A549 (cell line): ENCODE results near the gene CYP4B1. TPM values are rescaled to one million over a fixed set of nuclear protein-coding genes. Genes with fewer than 3 reads are reported as not detected.

Experiments
- ATAC-seq, 2 experiments: fragments of 200-7000 bp in 1 of 2; fragments of >200 bp in 1 of 2; cut with Nextera tagmentation in 1 of 2; cut with Tn5 transposase in 1 of 2; 3 replicates each; pipeline versions ENCODE4 v1.8.0 to v1.9.1; 2018 to 2020; ENCODE audit warnings: mild to moderate bottlenecking in 1 of 2, moderate library complexity in 1 of 2
- CTCF ChIA-PET: fragments of 300-600 bp; sonication (Branson Sonifier 250); formaldehyde crosslinking; extraction: SDS; loops from one replicate; lab custom pipeline; 2021; ENCODE audit warnings: antibody characterized with exemption, inconsistent platforms; lab: Yijun Ruan, JAX
- POLR2A ChIA-PET: fragments of 350-600 bp; formaldehyde crosslinking; extraction: SDS; loops from one replicate; lab custom pipeline; 2021; ENCODE audit warnings: antibody characterized with exemption, inconsistent platforms; lab: Yijun Ruan, JAX
- DNase-seq, 2 experiments: peaks; one replicate each; pipeline versions ENCODE4 v3.0.0 to v3.0.0-alpha.2; 2011 to 2016; ENCODE audit warnings: low read depth in 1 of 2, low spot score in 1 of 2
- FAIRE-seq: peaks from 2 replicates; lab custom pipeline; 2011; peaks lifted over from hg19 to GRCh38; lab: Jason Lieb, UNC
- H3K27ac ChIP-seq, 2 experiments: fragments of >200 bp; sonication (Bioruptor Twin); formaldehyde crosslinking; 3 replicates each; pipeline ENCODE4 v1.5.1; 2016 to 2017
- H3K4me1 ChIP-seq: fragments of >200 bp; sonication (Bioruptor Twin); formaldehyde crosslinking; 3 replicates; pipeline ENCODE4 v1.6.1; 2016
- H3K4me2 ChIP-seq: fragments of >200 bp; sonication (Bioruptor Twin); formaldehyde crosslinking; 3 replicates; pipeline ENCODE4 v1.6.1; 2016
- H3K4me3 ChIP-seq: fragments of >200 bp; sonication (Bioruptor Twin); formaldehyde crosslinking; 3 replicates; pipeline ENCODE4 v1.5.1; 2016
- H3K9me3 ChIP-seq: fragments of >200 bp; sonication (Bioruptor Twin); formaldehyde crosslinking; 3 replicates; pipeline ENCODE4 v1.6.1; 2016
- BHLHE40 ChIP-seq: IDR thresholded peaks from 2 replicates; pipeline ENCODE4 v1.6.1; 2012; ENCODE audit warnings: low read depth, low read length, inconsistent platforms
- EHF ChIP-seq: fragments of 250-450 bp; sonication (Bioruptor Pico); IDR thresholded peaks from 2 replicates; pipeline ENCODE4 v1.5.0; 2020; ENCODE audit warnings: mild to moderate bottlenecking
- EP300 ChIP-seq, 2 experiments: fragments of >200 bp; sonication (Bioruptor Twin); formaldehyde crosslinking; IDR thresholded peaks; 2 replicates in 1 of 2; 3 replicates in 1 of 2; pipeline ENCODE4 v1.6.1; 2016 to 2017
- ESRRA ChIP-seq: fragments of 150-350 bp; IDR thresholded peaks from 2 replicates; pipeline ENCODE4 v1.6.1; 2014; ENCODE audit warnings: mild to moderate bottlenecking, low read length, borderline replicate concordance
- FOSB ChIP-seq: fragments of 250-450 bp; sonication (Bioruptor Pico); IDR thresholded peaks from 2 replicates; pipeline ENCODE4 v1.5.0; 2020; ENCODE audit warnings: mild to moderate bottlenecking, moderate library complexity
- GATA3 ChIP-seq: IDR thresholded peaks from 2 replicates; pipeline ENCODE4 v1.6.1; 2012; ENCODE audit warnings: borderline replicate concordance
- HDAC2 ChIP-seq: fragments of 200-600 bp; sonication (generic); IDR thresholded peaks from 2 replicates; pipeline ENCODE4 v1.6.1; 2016
- HEYL ChIP-seq: fragments of 250-450 bp; sonication (Bioruptor Pico); IDR thresholded peaks from 2 replicates; pipeline ENCODE4 v1.8.0; 2021; ENCODE audit warnings: mild to moderate bottlenecking, moderate library complexity
- HOXA7 ChIP-seq: fragments of 250-450 bp; sonication (Bioruptor Pico); IDR thresholded peaks from 2 replicates; pipeline ENCODE4 v1.5.0; 2020; ENCODE audit warnings: mild to moderate bottlenecking, moderate library complexity
- HOXB5 ChIP-seq: fragments of 250-450 bp; sonication (Bioruptor Pico); IDR thresholded peaks from 2 replicates; pipeline ENCODE4 v1.5.0; 2020; ENCODE audit warnings: mild to moderate bottlenecking, moderate library complexity
- JUN ChIP-seq, 2 experiments: fragments of >200 bp; sonication (Bioruptor Twin); formaldehyde crosslinking; IDR thresholded peaks; 2 replicates in 1 of 2; 3 replicates in 1 of 2; pipeline ENCODE4 v1.6.1; 2016 to 2017
- JUNB ChIP-seq: fragments of >200 bp; sonication (Bioruptor Twin); formaldehyde crosslinking; IDR thresholded peaks from 2 replicates; pipeline ENCODE4 v1.6.1; 2016
- MAFK ChIP-seq: fragments of 450-650 bp; IDR thresholded peaks from 2 replicates; pipeline ENCODE4 v1.6.1; 2014; ENCODE audit not compliant: partially characterized antibody
- MAZ ChIP-seq: fragments of 150-350 bp; IDR thresholded peaks from 2 replicates; pipeline ENCODE4 v1.6.1; 2014; ENCODE audit warnings: antibody characterized with exemption, low read depth, low read length, borderline replicate concordance
- MYC ChIP-seq: IDR thresholded peaks from 2 replicates; pipeline ENCODE4 v1.6.1; 2012; ENCODE audit warnings: mild to moderate bottlenecking, inconsistent platforms, low read length, improper control_type of control experiment, borderline replicate concordance
- NFE2L2 ChIP-seq: fragments of 150-350 bp; conservative IDR thresholded peaks from 2 replicates; pipeline ENCODE4 v1.6.1; 2014; ENCODE audit warnings: low read length
- NR3C1 ChIP-seq: fragments of >200 bp; sonication (Bioruptor Twin); formaldehyde crosslinking; IDR thresholded peaks from 3 replicates; pipeline ENCODE4 v1.6.1; 2017
- POLR2A ChIP-seq: IDR thresholded peaks from 2 replicates; pipeline ENCODE4 v1.6.1; 2012; ENCODE audit warnings: mild to moderate bottlenecking, low read length
- POLR2AphosphoS2 ChIP-seq: conservative IDR thresholded peaks from 2 replicates; pipeline ENCODE4 v1.6.1; 2012; ENCODE audit warnings: low read length, improper control_type of control experiment, inconsistent platforms
- RARB ChIP-seq: fragments of 250-450 bp; sonication (Bioruptor Pico); IDR thresholded peaks from 2 replicates; pipeline ENCODE4 v1.8.0; 2021; ENCODE audit warnings: mild to moderate bottlenecking, moderate library complexity
- RCOR1 ChIP-seq: fragments of 150-350 bp; IDR thresholded peaks from 2 replicates; pipeline ENCODE4 v1.6.1; 2014; ENCODE audit warnings: antibody characterized with exemption, low read length, low read depth
- RFX5 ChIP-seq: fragments of 450-650 bp; IDR thresholded peaks from 2 replicates; pipeline ENCODE4 v1.7.1; 2014; ENCODE audit warnings: antibody characterized with exemption, mild to moderate bottlenecking, moderate library complexity
- TP53 ChIP-seq: fragments of 250-450 bp; sonication (Bioruptor Pico); IDR thresholded peaks from 2 replicates; pipeline ENCODE4 v1.5.0; 2021; ENCODE audit warnings: mild to moderate bottlenecking, moderate library complexity
- ZC3H11A ChIP-seq: fragments of 450-650 bp; IDR thresholded peaks from 2 replicates; pipeline ENCODE4 v1.6.1; 2014; ENCODE audit warnings: antibody characterized with exemption, mild to moderate bottlenecking
- ZFP36 ChIP-seq: fragments of 450-650 bp; IDR thresholded peaks from 2 replicates; pipeline ENCODE4 v1.6.1; 2014; ENCODE audit warnings: borderline replicate concordance; ENCODE audit not compliant: partially characterized antibody
- ZNF302 ChIP-seq: fragments of 250-450 bp; sonication (Bioruptor Pico); IDR thresholded peaks from 2 replicates; pipeline ENCODE4 v1.9.0; 2021; ENCODE audit warnings: inconsistent platforms, mild to moderate bottlenecking, moderate library complexity
- WGBS: methylation state at CpG from one replicate; pipeline ENCODE4 v1.1.6; 2017; ENCODE audit errors: missing lambda C conversion rate; 5-methylcytosine and 5-hydroxymethylcytosine counted together
- polyA plus RNA-seq, 4 experiments: library from polyadenylated mRNA; depleted of rRNA in 3 of 4; stranded (reverse); fragments of >200 nt; fragmentation: RNase III in 1 of 4; extraction: RNeasy Plus Mini Kit Qiagen cat#74134 plus additional on column Dnase treatment in 1 of 4; gene quantifications; 2 replicates in 3 of 4; 3 replicates in 1 of 4; pipeline ENCODE4 v1.2.3, GENCODE V29; 2011 to 2017
- TF ChIP-seq, protein P1 (sequence below): IDR thresholded peaks from 2 replicates; pipeline ENCODE4 v1.6.1; 2012
- TF ChIP-seq, protein P2 (sequence below): fragments of 250-450 bp; sonication (Bioruptor Pico); IDR thresholded peaks from 2 replicates; pipeline ENCODE4 v1.5.0; 2020; ENCODE audit warnings: low read depth, mild to moderate bottlenecking, moderate library complexity
- TF ChIP-seq, protein P3 (sequence below): fragments of 200-600 bp; sonication (generic); IDR thresholded peaks from 2 replicates; pipeline ENCODE4 v1.6.1; 2016; ENCODE audit warnings: antibody characterized with exemption, mild to moderate bottlenecking, moderate library complexity
- TF ChIP-seq, protein P4 (sequence below): fragments of >200 bp; sonication (Bioruptor Twin); formaldehyde crosslinking; IDR thresholded peaks from 2 replicates; pipeline ENCODE4 v1.6.1; 2016
- TF ChIP-seq, protein P5 (sequence below): fragments of 450-650 bp; IDR thresholded peaks from 2 replicates; pipeline ENCODE4 v1.6.1; 2014; ENCODE audit warnings: antibody characterized with exemption
- TF ChIP-seq, protein P6 (sequence below): IDR thresholded peaks from 2 replicates; pipeline ENCODE4 v1.6.1; 2012; ENCODE audit warnings: low read depth, borderline replicate concordance

The CYP4B1 gene
- polyA plus RNA-seq, 2 of the 4 experiments (the other 2 are of a cell fraction) = not detected

DNA sequence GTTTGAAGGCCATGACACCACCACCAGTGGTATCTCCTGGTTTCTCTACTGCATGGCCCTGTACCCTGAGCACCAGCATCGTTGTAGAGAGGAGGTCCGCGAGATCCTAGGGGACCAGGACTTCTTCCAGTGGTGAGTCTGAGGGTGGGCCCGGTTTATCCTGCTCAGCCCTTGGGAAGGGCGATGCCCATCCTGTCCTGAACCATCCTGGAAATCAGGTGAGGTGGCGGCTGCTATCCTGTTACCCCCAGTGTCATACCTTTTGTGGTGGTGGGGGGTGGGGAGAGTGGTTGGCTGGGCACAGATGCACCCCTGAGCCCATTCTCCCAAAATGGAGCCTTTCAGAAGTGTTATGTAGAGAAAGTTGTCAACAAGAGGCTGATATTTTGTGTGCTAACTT lies 16.3 kb downstream of the CYP4B1 start:
- DNase-seq = no peak
- no peak overlapping the region for H3K27ac ChIP-seq
- no peaks in the 10 kb centered on the region for H3K4me1 ChIP-seq
- no peak overlapping the region for H3K4me2 ChIP-seq
- ChIA-PET CTCF (no interaction called here), POLR2A (no interaction called here)
- H3K4me3 ChIP-seq = no peak overlapping the region
- TF ChIP-seq, protein P1, sequence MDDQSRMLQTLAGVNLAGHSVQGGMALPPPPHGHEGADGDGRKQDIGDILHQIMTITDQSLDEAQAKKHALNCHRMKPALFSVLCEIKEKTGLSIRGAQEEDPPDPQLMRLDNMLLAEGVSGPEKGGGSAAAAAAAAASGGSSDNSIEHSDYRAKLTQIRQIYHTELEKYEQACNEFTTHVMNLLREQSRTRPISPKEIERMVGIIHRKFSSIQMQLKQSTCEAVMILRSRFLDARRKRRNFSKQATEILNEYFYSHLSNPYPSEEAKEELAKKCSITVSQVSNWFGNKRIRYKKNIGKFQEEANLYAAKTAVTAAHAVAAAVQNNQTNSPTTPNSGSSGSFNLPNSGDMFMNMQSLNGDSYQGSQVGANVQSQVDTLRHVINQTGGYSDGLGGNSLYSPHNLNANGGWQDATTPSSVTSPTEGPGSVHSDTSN = no peak
- TF ChIP-seq, protein P2, sequence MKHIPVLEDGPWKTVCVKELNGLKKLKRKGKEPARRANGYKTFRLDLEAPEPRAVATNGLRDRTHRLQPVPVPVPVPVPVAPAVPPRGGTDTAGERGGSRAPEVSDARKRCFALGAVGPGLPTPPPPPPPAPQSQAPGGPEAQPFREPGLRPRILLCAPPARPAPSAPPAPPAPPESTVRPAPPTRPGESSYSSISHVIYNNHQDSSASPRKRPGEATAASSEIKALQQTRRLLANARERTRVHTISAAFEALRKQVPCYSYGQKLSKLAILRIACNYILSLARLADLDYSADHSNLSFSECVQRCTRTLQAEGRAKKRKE = no peak
- TF ChIP-seq HEYL (CRISPR knock-in tag) (no peak), ZC3H11A (no peak), MAZ (no peak), ZNF302 (CRISPR knock-in tag) (no peak), POLR2A (no peak), RARB (CRISPR knock-in tag) (no peak), FOSB (CRISPR knock-in tag) (no peak), RFX5 (no peak), ESRRA (no peak), RCOR1 (no peak), GATA3 (no peak), BHLHE40 (no peak), NR3C1 (no peak), POLR2AphosphoS2 (no peak), HDAC2 (no peak)
- FAIRE-seq = no peak
- WGBS = no CpG with 5 or more reads among the region's 6 CpGs
- no peak for ATAC-seq
- H3K9me3 ChIP-seq = no peaks in the 10 kb centered on the region

DNA sequence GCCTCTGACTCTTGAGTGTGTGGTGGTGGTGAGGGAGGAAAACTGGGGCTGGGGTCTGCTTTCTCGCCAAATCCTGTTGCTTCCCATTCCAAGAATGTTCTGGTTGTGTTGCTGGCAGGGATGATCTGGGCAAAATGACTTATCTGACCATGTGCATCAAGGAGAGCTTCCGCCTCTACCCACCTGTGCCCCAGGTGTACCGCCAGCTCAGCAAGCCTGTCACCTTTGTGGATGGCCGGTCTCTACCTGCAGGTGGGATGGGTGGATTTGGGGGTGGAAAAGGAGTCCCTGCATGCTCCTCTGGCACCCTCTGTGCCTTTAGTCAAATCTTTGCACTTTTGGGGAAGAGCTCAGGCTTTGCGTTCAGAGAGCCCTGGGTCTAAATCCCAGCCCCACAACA lies 18.1 kb downstream of the CYP4B1 start:
- WGBS = 20% methylated on average over 5 of the region's 5 CpGs

DNA sequence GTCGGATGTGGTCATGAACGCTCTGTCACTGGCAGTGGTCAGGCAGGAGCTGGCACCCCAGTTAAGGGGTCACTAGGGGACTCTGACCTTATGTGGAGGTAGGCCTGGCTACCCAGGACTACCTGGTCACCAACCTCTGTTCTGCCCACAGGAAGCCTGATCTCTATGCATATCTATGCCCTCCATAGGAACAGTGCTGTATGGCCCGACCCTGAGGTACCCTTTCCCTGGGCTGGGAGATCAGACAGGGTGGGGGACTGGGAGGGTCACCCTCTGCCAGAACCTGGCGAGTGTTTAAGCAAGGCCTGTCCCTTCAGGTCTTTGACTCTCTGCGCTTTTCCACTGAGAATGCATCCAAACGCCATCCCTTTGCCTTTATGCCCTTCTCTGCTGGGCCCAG lies 19.0 kb downstream of the CYP4B1 start:
- CTCF ChIA-PET = no interaction called here
- ATAC-seq = no peak
- Histone ChIP-seq H3K4me2 (no peak overlapping the region), H3K4me3 (no peak overlapping the region), H3K27ac (no peak overlapping the region), H3K9me3 (no peaks in the 10 kb centered on the region), H3K4me1 (no peaks in the 10 kb centered on the region)
- 0% methylated on average over 2 of the region's 6 CpGs for WGBS
- DNase-seq = no peak
- POLR2A ChIA-PET = no interaction called here
- FAIRE-seq = no peak
- TF ChIP-seq MAZ = no peak
- no peak for TF ChIP-seq JUN (IDR thresholded peaks at IDR 0.05)
- no peak for TF ChIP-seq HOXA7
- TF ChIP-seq FOSB (CRISPR knock-in tag) = no peak
- TF ChIP-seq EHF = no peak
- no peak for TF ChIP-seq TP53 (CRISPR knock-in tag)
- no peak for TF ChIP-seq NFE2L2
- no peak for TF ChIP-seq JUNB
- TF ChIP-seq HOXB5 (CRISPR knock-in tag) = no peak
- TF ChIP-seq, protein P3, sequence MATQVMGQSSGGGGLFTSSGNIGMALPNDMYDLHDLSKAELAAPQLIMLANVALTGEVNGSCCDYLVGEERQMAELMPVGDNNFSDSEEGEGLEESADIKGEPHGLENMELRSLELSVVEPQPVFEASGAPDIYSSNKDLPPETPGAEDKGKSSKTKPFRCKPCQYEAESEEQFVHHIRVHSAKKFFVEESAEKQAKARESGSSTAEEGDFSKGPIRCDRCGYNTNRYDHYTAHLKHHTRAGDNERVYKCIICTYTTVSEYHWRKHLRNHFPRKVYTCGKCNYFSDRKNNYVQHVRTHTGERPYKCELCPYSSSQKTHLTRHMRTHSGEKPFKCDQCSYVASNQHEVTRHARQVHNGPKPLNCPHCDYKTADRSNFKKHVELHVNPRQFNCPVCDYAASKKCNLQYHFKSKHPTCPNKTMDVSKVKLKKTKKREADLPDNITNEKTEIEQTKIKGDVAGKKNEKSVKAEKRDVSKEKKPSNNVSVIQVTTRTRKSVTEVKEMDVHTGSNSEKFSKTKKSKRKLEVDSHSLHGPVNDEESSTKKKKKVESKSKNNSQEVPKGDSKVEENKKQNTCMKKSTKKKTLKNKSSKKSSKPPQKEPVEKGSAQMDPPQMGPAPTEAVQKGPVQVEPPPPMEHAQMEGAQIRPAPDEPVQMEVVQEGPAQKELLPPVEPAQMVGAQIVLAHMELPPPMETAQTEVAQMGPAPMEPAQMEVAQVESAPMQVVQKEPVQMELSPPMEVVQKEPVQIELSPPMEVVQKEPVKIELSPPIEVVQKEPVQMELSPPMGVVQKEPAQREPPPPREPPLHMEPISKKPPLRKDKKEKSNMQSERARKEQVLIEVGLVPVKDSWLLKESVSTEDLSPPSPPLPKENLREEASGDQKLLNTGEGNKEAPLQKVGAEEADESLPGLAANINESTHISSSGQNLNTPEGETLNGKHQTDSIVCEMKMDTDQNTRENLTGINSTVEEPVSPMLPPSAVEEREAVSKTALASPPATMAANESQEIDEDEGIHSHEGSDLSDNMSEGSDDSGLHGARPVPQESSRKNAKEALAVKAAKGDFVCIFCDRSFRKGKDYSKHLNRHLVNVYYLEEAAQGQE = no peak
- TF ChIP-seq, protein P4, sequence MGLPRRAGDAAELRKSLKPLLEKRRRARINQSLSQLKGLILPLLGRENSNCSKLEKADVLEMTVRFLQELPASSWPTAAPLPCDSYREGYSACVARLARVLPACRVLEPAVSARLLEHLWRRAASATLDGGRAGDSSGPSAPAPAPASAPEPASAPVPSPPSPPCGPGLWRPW = no peak
- TF ChIP-seq ZFP36 = no peak
- no peak for TF ChIP-seq MAFK
- TF ChIP-seq HEYL (CRISPR knock-in tag) = no peak
- TF ChIP-seq, protein P5, sequence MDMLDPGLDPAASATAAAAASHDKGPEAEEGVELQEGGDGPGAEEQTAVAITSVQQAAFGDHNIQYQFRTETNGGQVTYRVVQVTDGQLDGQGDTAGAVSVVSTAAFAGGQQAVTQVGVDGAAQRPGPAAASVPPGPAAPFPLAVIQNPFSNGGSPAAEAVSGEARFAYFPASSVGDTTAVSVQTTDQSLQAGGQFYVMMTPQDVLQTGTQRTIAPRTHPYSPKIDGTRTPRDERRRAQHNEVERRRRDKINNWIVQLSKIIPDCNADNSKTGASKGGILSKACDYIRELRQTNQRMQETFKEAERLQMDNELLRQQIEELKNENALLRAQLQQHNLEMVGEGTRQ = no peak
- no peak for TF ChIP-seq BHLHE40
- TF ChIP-seq, protein P6, sequence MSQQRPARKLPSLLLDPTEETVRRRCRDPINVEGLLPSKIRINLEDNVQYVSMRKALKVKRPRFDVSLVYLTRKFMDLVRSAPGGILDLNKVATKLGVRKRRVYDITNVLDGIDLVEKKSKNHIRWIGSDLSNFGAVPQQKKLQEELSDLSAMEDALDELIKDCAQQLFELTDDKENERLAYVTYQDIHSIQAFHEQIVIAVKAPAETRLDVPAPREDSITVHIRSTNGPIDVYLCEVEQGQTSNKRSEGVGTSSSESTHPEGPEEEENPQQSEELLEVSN = no peak

More for the DNA sequence above, 18.1 kb downstream of the CYP4B1 start:
- Histone ChIP-seq H3K9me3 (no peaks in the 10 kb centered on the region), H3K4me2 (no peak overlapping the region), H3K4me1 (no peaks in the 10 kb centered on the region), H3K4me3 (no peak overlapping the region), H3K27ac (no peak overlapping the region)
- ChIA-PET POLR2A (no interaction called here), CTCF (no interaction called here)
- FAIRE-seq = no peak
- ATAC-seq = no peak
- DNase-seq = no peak
- TF ChIP-seq MYC (no peak), EP300 (IDR thresholded peaks at IDR 0.05) (no peak)
